Hematopoietic multipotent progenitor cell treated with erythropoietin and hydrocortisone succinate and interleukin-3 and kit ligand, for 8 days (in vitro differentiated cells): ENCODE measurements around the gene SPPL3.

Source experiments
- DNase-seq: peaks from one replicate; pipeline ENCODE4 v3.0.0-alpha.2; 2015

The SPPL3 gene

GRCh38 chr12:120767071-120768024, 136.8 kb downstream of the SPPL3 start:
- no peak for DNase-seq

GRCh38 chr12:120766566-120766965, 137.6 kb downstream of the SPPL3 start:
- no peak for DNase-seq

- DNase-seq = no peak
Observed at GRCh38 chr12:120764816-120765215, 139.3 kb downstream of the SPPL3 start.

GRCh38 chr12:120763250-120763649, 140.9 kb downstream of the SPPL3 start:
- DNase-seq = no peak

GRCh38 chr12:120762086-120762485, 142.1 kb downstream of the SPPL3 start:
- no peak for DNase-seq

GRCh38 chr12:120761519-120761934, 142.6 kb downstream of the SPPL3 start:
- no peak for DNase-seq

- no peak for DNase-seq
Observed at GRCh38 chr12:120760349-120761254, 143.6 kb downstream of the SPPL3 start.

GRCh38 chr12:120759591-120760348, 144.4 kb downstream of the SPPL3 start:
- DNase-seq = no peak

- no peak for DNase-seq
Observed at GRCh38 chr12:120758798-120759590, 145.2 kb downstream of the SPPL3 start.

- no peak for DNase-seq
Observed at GRCh38 chr12:120757949-120758348, 146.2 kb downstream of the SPPL3 start.

GRCh38 chr12:120757226-120757742, 146.9 kb downstream of the SPPL3 start:
- no peak for DNase-seq

GRCh38 chr12:120755269-120755668, 148.9 kb downstream of the SPPL3 start:
- no peak for DNase-seq

- DNase-seq = no peak
Observed at GRCh38 chr12:120754792-120755191, 149.4 kb downstream of the SPPL3 start.

GRCh38 chr12:120751389-120751788, 152.8 kb downstream of the SPPL3 start:
- DNase-seq = no peak

GRCh38 chr12:120750806-120751205, 153.4 kb downstream of the SPPL3 start:
- no peak for DNase-seq

- no peak for DNase-seq
Observed at GRCh38 chr12:120749256-120749655, 154.9 kb downstream of the SPPL3 start.

GRCh38 chr12:120748242-120748641, 155.9 kb downstream of the SPPL3 start:
- no peak for DNase-seq

- no peak for DNase-seq
Observed at GRCh38 chr12:120744922-120745493, 159.2 kb downstream of the SPPL3 start.

GRCh38 chr12:120741476-120742421, 162.4 kb downstream of the SPPL3 start:
- DNase-seq = no peak

- no peak for DNase-seq
Observed at GRCh38 chr12:120740871-120741270, 163.3 kb downstream of the SPPL3 start.
